Measurements from ENCODE around the gene TUNAR. TPM values are rescaled to one million over a fixed set of nuclear protein-coding genes. Genes with fewer than 3 reads are reported as not detected.

Gene TUNAR
- total RNA-seq, 2 experiments from 2014 or later = not detected

DNA sequence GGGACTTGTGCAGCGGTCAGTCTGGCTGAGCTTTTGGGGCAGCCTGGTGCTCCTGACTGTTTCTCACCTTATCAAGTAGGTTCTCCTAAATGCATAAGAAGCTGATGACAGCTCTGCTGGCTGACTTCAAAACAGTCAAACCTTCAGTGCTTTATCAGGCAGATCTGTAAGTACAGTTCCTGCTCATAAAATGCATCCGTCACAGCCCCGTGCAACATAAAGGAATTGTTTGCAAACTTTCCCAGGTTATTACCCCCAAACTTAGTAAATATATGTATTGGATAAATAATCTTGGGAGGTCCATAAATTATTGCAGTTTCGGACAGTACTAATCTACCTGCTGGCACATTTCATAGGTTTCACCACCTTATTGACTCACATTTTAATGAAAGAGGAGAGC is 10.7 kb downstream of the TUNAR start:
- intact Hi-C loops (cut with DNase I, micrococcal nuclease) = no loop called here

GRCh38 chr14:95889236-95889979 is 12.8 kb downstream of the TUNAR start:
- no peak overlapping the region for H3K4me3 Mint-ChIP-seq
- Histone ChIP-seq H3K4me1 (ENCODE audit: insufficient read depth, low read length) (no peaks in the 10 kb centered on the region), H3K4me3 (ENCODE audit: low read length) (no peak overlapping the region), H3K27ac (ENCODE audit: low read depth in 1 of 2, low read length in 2 of 2) (no peak overlapping the region), H3K36me3 (ENCODE audit: insufficient read depth, low read length) (no peaks in the 10 kb centered on the region), H3K9me3 (ENCODE audit: control insufficient read depth in 1 of 2, insufficient read depth in 1 of 2, low read length in 2 of 2) (no peaks in the 10 kb centered on the region), H3K27me3 (ENCODE audit: control insufficient read depth in 1 of 2, insufficient read depth in 2 of 2, low read length in 2 of 2) (peaks cover 0 to 4% of the 10 kb centered on the region in 2 experiments)
- H3K27me3 Mint-ChIP-seq = peaks cover 38% of the 10 kb centered on the region
- ATAC-seq (ENCODE audit: poor library complexity) = no peak
- ChIA-PET CTCF (no interaction called here), POLR2A (no interaction called here)
- TF ChIP-seq, protein P1, sequence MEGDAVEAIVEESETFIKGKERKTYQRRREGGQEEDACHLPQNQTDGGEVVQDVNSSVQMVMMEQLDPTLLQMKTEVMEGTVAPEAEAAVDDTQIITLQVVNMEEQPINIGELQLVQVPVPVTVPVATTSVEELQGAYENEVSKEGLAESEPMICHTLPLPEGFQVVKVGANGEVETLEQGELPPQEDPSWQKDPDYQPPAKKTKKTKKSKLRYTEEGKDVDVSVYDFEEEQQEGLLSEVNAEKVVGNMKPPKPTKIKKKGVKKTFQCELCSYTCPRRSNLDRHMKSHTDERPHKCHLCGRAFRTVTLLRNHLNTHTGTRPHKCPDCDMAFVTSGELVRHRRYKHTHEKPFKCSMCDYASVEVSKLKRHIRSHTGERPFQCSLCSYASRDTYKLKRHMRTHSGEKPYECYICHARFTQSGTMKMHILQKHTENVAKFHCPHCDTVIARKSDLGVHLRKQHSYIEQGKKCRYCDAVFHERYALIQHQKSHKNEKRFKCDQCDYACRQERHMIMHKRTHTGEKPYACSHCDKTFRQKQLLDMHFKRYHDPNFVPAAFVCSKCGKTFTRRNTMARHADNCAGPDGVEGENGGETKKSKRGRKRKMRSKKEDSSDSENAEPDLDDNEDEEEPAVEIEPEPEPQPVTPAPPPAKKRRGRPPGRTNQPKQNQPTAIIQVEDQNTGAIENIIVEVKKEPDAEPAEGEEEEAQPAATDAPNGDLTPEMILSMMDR (IDR thresholded peaks at IDR 0.05) = no peak
- no peaks in the 10 kb centered on the region for H3K36me3 Mint-ChIP-seq (ENCODE audit: low read depth)
- DNase-seq = no peak
- no peak overlapping the region for H3K27ac Mint-ChIP-seq
- no peaks in the 10 kb centered on the region for H3K9me3 Mint-ChIP-seq
- H3K4me1 Mint-ChIP-seq (ENCODE audit: low read depth) = no peaks in the 10 kb centered on the region
- intact Hi-C loops (cut with DNase I, micrococcal nuclease) = no loop called here

More for the DNA sequence above, 10.7 kb downstream of the TUNAR start:
- no peak for DNase-seq
- Mint-ChIP-seq H3K4me1 (ENCODE audit: low read depth) (no peaks in the 10 kb centered on the region), H3K27me3 (peaks cover 49% of the 10 kb centered on the region), H3K4me3 (no peak overlapping the region), H3K27ac (no peak overlapping the region), H3K9me3 (no peaks in the 10 kb centered on the region), H3K36me3 (ENCODE audit: low read depth) (no peaks in the 10 kb centered on the region)
- Histone ChIP-seq H3K9me3 (ENCODE audit: control insufficient read depth in 1 of 2, insufficient read depth in 1 of 2, low read length in 2 of 2) (no peaks in the 10 kb centered on the region), H3K4me1 (ENCODE audit: insufficient read depth, low read length) (no peaks in the 10 kb centered on the region), H3K27ac (ENCODE audit: low read depth in 1 of 2, low read length in 2 of 2) (no peak overlapping the region), H3K4me3 (ENCODE audit: low read length) (no peak overlapping the region), H3K36me3 (ENCODE audit: insufficient read depth, low read length) (no peaks in the 10 kb centered on the region), H3K27me3 (ENCODE audit: control insufficient read depth in 1 of 2, insufficient read depth in 2 of 2, low read length in 2 of 2) (peaks cover 0 to 4% of the 10 kb centered on the region in 2 experiments)
- TF ChIP-seq, protein P1 (IDR thresholded peaks at IDR 0.05) = no peak
- ChIA-PET CTCF (no interaction called here), POLR2A (no interaction called here)
- no peak for ATAC-seq (ENCODE audit: poor library complexity)

DNA sequence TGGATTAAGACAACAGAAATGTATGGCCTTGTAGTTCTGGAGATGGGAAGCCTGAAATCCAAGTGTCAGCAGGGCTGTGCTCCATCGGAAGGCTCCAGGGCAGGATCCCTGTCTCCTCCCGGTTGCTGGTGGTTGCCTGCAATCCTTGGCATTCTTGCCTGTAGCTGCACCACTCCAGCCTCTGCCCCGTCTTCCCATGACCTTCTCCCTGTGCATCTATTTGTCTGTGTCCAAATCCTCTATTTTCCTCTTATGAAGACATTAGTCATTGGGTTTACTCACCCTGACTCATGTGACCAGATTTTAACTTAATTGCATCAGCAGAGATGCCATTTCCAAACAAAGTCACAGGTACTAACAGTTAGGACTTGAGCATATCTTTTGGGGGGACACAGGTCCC is 15.1 kb downstream of the TUNAR start:
- Histone ChIP-seq H3K4me1 (ENCODE audit: insufficient read depth, low read length) (no peaks in the 10 kb centered on the region), H3K4me3 (ENCODE audit: low read length) (no peak overlapping the region), H3K9me3 (ENCODE audit: control insufficient read depth in 1 of 2, insufficient read depth in 1 of 2, low read length in 2 of 2) (no peaks in the 10 kb centered on the region), H3K36me3 (ENCODE audit: insufficient read depth, low read length) (no peaks in the 10 kb centered on the region), H3K27ac (ENCODE audit: low read depth in 1 of 2, low read length in 2 of 2) (no peak overlapping the region), H3K27me3 (ENCODE audit: control insufficient read depth in 1 of 2, insufficient read depth in 2 of 2, low read length in 2 of 2) (peaks cover 0 to 4% of the 10 kb centered on the region in 2 experiments)
- H3K36me3 Mint-ChIP-seq (ENCODE audit: low read depth) = no peaks in the 10 kb centered on the region
- TF ChIP-seq, protein P1 (IDR thresholded peaks at IDR 0.05) = no peak
- H3K27ac Mint-ChIP-seq = no peak overlapping the region
- DNase-seq = no peak
- ChIA-PET CTCF (no interaction called here), POLR2A (no interaction called here)
- intact Hi-C loops (cut with DNase I, micrococcal nuclease) = no loop called here
- no peak overlapping the region for H3K4me3 Mint-ChIP-seq
- no peaks in the 10 kb centered on the region for H3K9me3 Mint-ChIP-seq
- ATAC-seq (ENCODE audit: poor library complexity) = no peak
- H3K4me1 Mint-ChIP-seq (ENCODE audit: low read depth) = no peaks in the 10 kb centered on the region
- H3K27me3 Mint-ChIP-seq = peaks cover 40% of the 10 kb centered on the region

All from CD4-positive, alpha-beta T cell (primary cell).